GM13977 (cell line): ENCODE measurements around the gene NPR3.

ENCODE experiments used
- DNase-seq: peaks from one replicate; pipeline ENCODE4 v3.0.0; 2012; ENCODE audit warnings: low spot score
- CTCF ChIP-seq: IDR thresholded peaks from 2 replicates; pipeline ENCODE4 v1.5.1; 2012; ENCODE audit warnings: mild to moderate bottlenecking, control low read depth; ENCODE audit not compliant: insufficient read depth; ENCODE audit errors: extremely low read depth, missing control alignments
- in situ Hi-C: fragments of 300-500 bp; cut with MboI; formaldehyde crosslinking; loops from one replicate; pipeline ENCODE4 v1.12.0; 2022; ENCODE audit warnings: low sequenced_read_pairs, low pct_unique_long_range_greater_than_20kb, mixed read lengths, inconsistent platforms; ENCODE audit not compliant: unreplicated experiment

The NPR3 gene

GRCh38 chr5:32709750-32710549 lies 1.2 kb upstream of the NPR3 start:
- in situ Hi-C loops = loop anchor here (25.0 kb wide), 1 partner anchor 702 kb away; no protein-coding TSS in a partner anchor
- TF ChIP-seq CTCF = peak; percentile 79
- peak; percentile 77 for DNase-seq

GRCh38 chr5:32711362-32711680 lies 200 bp downstream of the NPR3 start:
- in situ Hi-C loops = loop anchor here (25.0 kb wide), 1 partner anchor 701 kb away; no protein-coding TSS in a partner anchor
- no peak for TF ChIP-seq CTCF
- no peak for DNase-seq

GRCh38 chr5:32711681-32712480 lies 760 bp downstream of the NPR3 start:
- peak; percentile 39 for DNase-seq
- TF ChIP-seq CTCF = no peak
- in situ Hi-C loops = loop anchor here (25.0 kb wide), 1 partner anchor 700 kb away; no protein-coding TSS in a partner anchor

- peak; percentile 23 for DNase-seq
- no peak for TF ChIP-seq CTCF
- in situ Hi-C loops = loop anchor here (25.0 kb wide), 1 partner anchor 700 kb away; no protein-coding TSS in a partner anchor
These were observed 1.6 kb downstream of the NPR3 start for GRCh38 chr5:32712481-32713360.

- in situ Hi-C loops = loop anchor here (25.0 kb wide), 1 partner anchor 699 kb away; no protein-coding TSS in a partner anchor
- TF ChIP-seq CTCF = no peak
- DNase-seq = peak; percentile 27
These were observed 2.2 kb downstream of the NPR3 start for GRCh38 chr5:32713361-32713769.
